NCI-H128 (cell line): ENCODE results near the gene CACTIN.
"Not testable (repeated sequence)": the region's sequence is repeated elsewhere in the genome, so short reads cannot be mapped to it uniquely, and the experiment has no call there.

Experiments
- DNase-seq: peaks from one replicate; lab custom pipeline; 2025; ENCODE audit not compliant: unreplicated experiment; lab: John Stamatoyannopoulos, UW

CACTIN gene

GRCh38 chr19:3572132-3572854 lies 54.3 kb downstream of the CACTIN start:
- DNase-seq, result peak; percentile 98

GRCh38 chr19:3570606-3571011 lies 56.0 kb downstream of the CACTIN start:
- no peak for DNase-seq

- DNase-seq, result not testable (repeated sequence)
These were observed 56.5 kb downstream of the CACTIN start for GRCh38 chr19:3570042-3570441.

GRCh38 chr19:3565139-3565538 lies 61.5 kb downstream of the CACTIN start:
- DNase-seq, result no peak

- DNase-seq, result no peak
These were observed 62.7 kb downstream of the CACTIN start for GRCh38 chr19:3563709-3564524.
